ENCODE results near the gene FDPS.
A peak's percentile ranks its signal among the peaks of the same experiment; 100 is the strongest.

DNA sequence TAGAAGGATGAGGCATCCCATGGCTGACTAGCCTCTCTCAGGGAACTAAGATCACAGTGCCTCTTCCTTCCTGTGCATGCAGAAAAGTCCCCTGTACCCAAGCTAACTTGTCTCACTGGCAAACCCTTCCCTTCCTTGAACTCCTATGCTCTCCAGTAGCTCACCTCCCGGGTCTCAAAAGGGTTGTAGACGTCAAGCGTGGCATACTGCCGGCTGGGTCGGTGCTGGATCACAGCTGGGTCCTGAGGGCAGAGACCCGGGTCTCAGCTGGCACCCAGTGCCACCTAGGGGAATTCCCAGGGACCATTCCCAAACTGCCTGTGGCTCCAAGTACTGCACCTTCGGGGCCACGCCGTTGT, 47.2 kb upstream of the FDPS start:
- TF ChIP-seq, protein P1, sequence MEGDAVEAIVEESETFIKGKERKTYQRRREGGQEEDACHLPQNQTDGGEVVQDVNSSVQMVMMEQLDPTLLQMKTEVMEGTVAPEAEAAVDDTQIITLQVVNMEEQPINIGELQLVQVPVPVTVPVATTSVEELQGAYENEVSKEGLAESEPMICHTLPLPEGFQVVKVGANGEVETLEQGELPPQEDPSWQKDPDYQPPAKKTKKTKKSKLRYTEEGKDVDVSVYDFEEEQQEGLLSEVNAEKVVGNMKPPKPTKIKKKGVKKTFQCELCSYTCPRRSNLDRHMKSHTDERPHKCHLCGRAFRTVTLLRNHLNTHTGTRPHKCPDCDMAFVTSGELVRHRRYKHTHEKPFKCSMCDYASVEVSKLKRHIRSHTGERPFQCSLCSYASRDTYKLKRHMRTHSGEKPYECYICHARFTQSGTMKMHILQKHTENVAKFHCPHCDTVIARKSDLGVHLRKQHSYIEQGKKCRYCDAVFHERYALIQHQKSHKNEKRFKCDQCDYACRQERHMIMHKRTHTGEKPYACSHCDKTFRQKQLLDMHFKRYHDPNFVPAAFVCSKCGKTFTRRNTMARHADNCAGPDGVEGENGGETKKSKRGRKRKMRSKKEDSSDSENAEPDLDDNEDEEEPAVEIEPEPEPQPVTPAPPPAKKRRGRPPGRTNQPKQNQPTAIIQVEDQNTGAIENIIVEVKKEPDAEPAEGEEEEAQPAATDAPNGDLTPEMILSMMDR (IDR thresholded peaks at IDR 0.05; ENCODE audit: low read depth, low read length, poor library complexity, severe bottlenecking): peak; percentile 20
- no peak for TF ChIP-seq EZH2phosphoT487 (IDR thresholded peaks at IDR 0.05; ENCODE audit: borderline replicate concordance, low read length)
